SK-N-SH treated with all-trans-retinoic acid at 6 μM for 48 hours (cell line): Measurements from ENCODE around the gene CREB3.

Source experiments
- ATAC-seq: fragments of 200-7000 bp; cut with Tn5 transposase; 3 replicates; pipeline ENCODE4 v1.9.1; 2020; ENCODE audit warnings: mild to moderate bottlenecking, moderate library complexity
- ARNTL ChIP-seq: fragments of 450-650 bp; formaldehyde crosslinking; IDR thresholded peaks from 2 replicates; pipeline ENCODE4 v1.5.0; 2020; ENCODE audit warnings: low read depth, mild to moderate bottlenecking, moderate library complexity, borderline replicate concordance
- BACH2 ChIP-seq: fragments of 250-450 bp; sonication (Bioruptor Pico); IDR thresholded peaks from 2 replicates; pipeline ENCODE4 v1.9.0; 2021; ENCODE audit warnings: mild to moderate bottlenecking, borderline replicate concordance
- CSDC2 ChIP-seq: fragments of 250-450 bp; sonication (Bioruptor Pico); IDR thresholded peaks from 2 replicates; pipeline ENCODE4 v1.5.0; 2020; ENCODE audit warnings: mild to moderate bottlenecking, moderate library complexity
- CSRNP3 ChIP-seq: fragments of 250-450 bp; sonication (Bioruptor Pico); IDR thresholded peaks from 2 replicates; pipeline ENCODE4 v1.5.1; 2021; ENCODE audit warnings: mild to moderate bottlenecking, moderate library complexity
- ESRRG ChIP-seq: fragments of 250-450 bp; sonication (Bioruptor Pico); IDR thresholded peaks from 2 replicates; pipeline ENCODE4 v1.6.1; 2021; ENCODE audit warnings: mild to moderate bottlenecking
- GLIS3 ChIP-seq: fragments of 250-450 bp; sonication (Bioruptor Pico); IDR thresholded peaks from 2 replicates; pipeline ENCODE4 v1.5.0; 2020; ENCODE audit warnings: mild to moderate bottlenecking, moderate library complexity
- ISL1 ChIP-seq: fragments of 250-450 bp; sonication (Bioruptor Pico); IDR thresholded peaks from 2 replicates; pipeline ENCODE4 v2.1.2; 2022; ENCODE audit warnings: mild to moderate bottlenecking, moderate library complexity
- OSR1 ChIP-seq: fragments of 250-450 bp; sonication (Bioruptor Pico); IDR thresholded peaks from 2 replicates; pipeline ENCODE4 v1.8.0; 2022; ENCODE audit warnings: moderate library complexity, mild to moderate bottlenecking, inconsistent platforms
- POU6F1 ChIP-seq: fragments of 250-450 bp; sonication (Bioruptor Pico); IDR thresholded peaks from 2 replicates; pipeline ENCODE4 v1.8.0; 2021; ENCODE audit warnings: low read depth, mild to moderate bottlenecking, moderate library complexity, borderline replicate concordance
- PPARA ChIP-seq: fragments of 250-450 bp; sonication (Bioruptor Pico); IDR thresholded peaks from 2 replicates; pipeline ENCODE4 v1.5.0; 2020; ENCODE audit warnings: mild to moderate bottlenecking, borderline replicate concordance
- RARB ChIP-seq: fragments of 250-450 bp; sonication (Bioruptor Pico); IDR thresholded peaks from 2 replicates; pipeline ENCODE4 v1.8.0; 2021; ENCODE audit warnings: mild to moderate bottlenecking, moderate library complexity
- SNAI2 ChIP-seq: fragments of 250-450 bp; sonication (Bioruptor Pico); IDR thresholded peaks from 2 replicates; pipeline ENCODE4 v1.5.0; 2020; ENCODE audit warnings: mild to moderate bottlenecking, moderate library complexity
- TCF4 ChIP-seq: fragments of 250-450 bp; sonication (Bioruptor Pico); IDR thresholded peaks from 2 replicates; pipeline ENCODE4 v1.8.0; 2021; ENCODE audit warnings: mild to moderate bottlenecking, moderate library complexity, borderline replicate concordance
- TOX ChIP-seq: fragments of 250-450 bp; sonication (Bioruptor Pico); IDR thresholded peaks from 2 replicates; pipeline ENCODE4 v1.8.0; 2021; ENCODE audit warnings: mild to moderate bottlenecking, moderate library complexity, borderline replicate concordance
- TSHZ2 ChIP-seq: fragments of 250-450 bp; sonication (Bioruptor Pico); IDR thresholded peaks from 2 replicates; pipeline ENCODE4 v1.5.0; 2020; ENCODE audit warnings: mild to moderate bottlenecking, moderate library complexity
- ZC3H10 ChIP-seq: fragments of 250-450 bp; sonication (Bioruptor Pico); IDR thresholded peaks from 2 replicates; pipeline ENCODE4 v1.5.1; 2021; ENCODE audit warnings: mild to moderate bottlenecking, moderate library complexity
- ZFP3 ChIP-seq: fragments of 250-450 bp; sonication (Bioruptor Pico); IDR thresholded peaks from 2 replicates; pipeline ENCODE4 v1.5.0; 2020; ENCODE audit warnings: mild to moderate bottlenecking, moderate library complexity
- ZFP30 ChIP-seq: fragments of 450-650 bp; formaldehyde crosslinking; IDR thresholded peaks from 2 replicates; pipeline ENCODE4 v1.5.0; 2022; ENCODE audit warnings: mild to moderate bottlenecking, moderate library complexity
- ZNF565 ChIP-seq: fragments of 450-650 bp; formaldehyde crosslinking; conservative IDR thresholded peaks from 2 replicates; pipeline ENCODE4 v1.5.0; 2020; ENCODE audit warnings: low read depth, mild to moderate bottlenecking, moderate library complexity
- ZNF8 ChIP-seq: fragments of 450-650 bp; formaldehyde crosslinking; IDR thresholded peaks from 2 replicates; pipeline ENCODE4 v1.5.0; 2020; ENCODE audit warnings: mild to moderate bottlenecking, moderate library complexity
- TF ChIP-seq, protein P1 (sequence below): fragments of 250-450 bp; sonication (Bioruptor Pico); IDR thresholded peaks from 2 replicates; pipeline ENCODE4 v1.5.1; 2020; ENCODE audit warnings: low read depth, mild to moderate bottlenecking, moderate library complexity
- TF ChIP-seq, protein P2 (sequence below): fragments of 250-450 bp; sonication (Bioruptor Pico); IDR thresholded peaks from 2 replicates; pipeline ENCODE4 v1.8.0; 2020; ENCODE audit warnings: mild to moderate bottlenecking, moderate library complexity, borderline replicate concordance

CREB3 gene

GRCh38 chr9:35716230-35716629 lies 16.2 kb upstream of the CREB3 start (continued):
- TF ChIP-seq ZFP3 (CRISPR knock-in tag) (no peak), SNAI2 (no peak), TCF4 (CRISPR knock-in tag) (no peak), TOX (CRISPR knock-in tag) (no peak), OSR1 (no peak), CSDC2 (no peak), ZFP30 (CRISPR knock-in tag) (no peak), BACH2 (CRISPR knock-in tag) (no peak)

DNA sequence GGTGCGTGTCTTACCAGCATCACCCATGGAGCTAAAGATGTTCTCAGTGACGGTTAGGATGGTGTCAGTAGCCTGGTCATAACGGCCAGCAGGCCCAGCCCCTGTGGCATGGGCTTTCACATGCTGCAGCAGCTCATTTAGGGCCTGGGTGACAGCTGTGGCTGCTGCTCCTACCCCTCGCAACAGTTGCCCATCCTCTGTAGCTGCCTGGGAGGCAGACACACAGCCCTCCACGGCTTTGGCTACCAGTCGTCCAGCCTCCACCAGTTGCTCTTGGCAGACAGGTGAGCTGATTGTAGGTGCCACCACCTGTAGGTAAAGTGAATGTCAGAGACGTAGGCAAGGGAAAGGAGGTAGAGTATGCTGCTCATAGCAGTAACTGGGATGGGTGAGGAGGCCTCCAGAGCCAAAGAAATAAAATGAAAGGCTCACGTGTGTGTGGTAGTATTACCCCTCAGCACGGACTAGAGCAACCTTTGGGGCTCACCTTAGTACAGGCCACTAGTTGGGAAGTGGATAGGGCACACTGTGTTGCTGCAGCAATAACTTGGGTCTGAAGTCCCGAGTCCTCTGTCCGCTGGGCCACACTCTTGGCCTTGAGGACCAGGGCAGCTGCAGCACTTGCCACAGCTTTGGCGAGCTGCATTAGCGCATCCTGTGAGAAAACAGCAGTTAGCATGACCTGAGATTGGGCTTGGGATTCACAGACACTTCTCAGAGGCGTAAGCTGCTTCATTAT lies 15.2 kb upstream of the CREB3 start:
- TF ChIP-seq OSR1, result no peak
- TF ChIP-seq, protein P1, sequence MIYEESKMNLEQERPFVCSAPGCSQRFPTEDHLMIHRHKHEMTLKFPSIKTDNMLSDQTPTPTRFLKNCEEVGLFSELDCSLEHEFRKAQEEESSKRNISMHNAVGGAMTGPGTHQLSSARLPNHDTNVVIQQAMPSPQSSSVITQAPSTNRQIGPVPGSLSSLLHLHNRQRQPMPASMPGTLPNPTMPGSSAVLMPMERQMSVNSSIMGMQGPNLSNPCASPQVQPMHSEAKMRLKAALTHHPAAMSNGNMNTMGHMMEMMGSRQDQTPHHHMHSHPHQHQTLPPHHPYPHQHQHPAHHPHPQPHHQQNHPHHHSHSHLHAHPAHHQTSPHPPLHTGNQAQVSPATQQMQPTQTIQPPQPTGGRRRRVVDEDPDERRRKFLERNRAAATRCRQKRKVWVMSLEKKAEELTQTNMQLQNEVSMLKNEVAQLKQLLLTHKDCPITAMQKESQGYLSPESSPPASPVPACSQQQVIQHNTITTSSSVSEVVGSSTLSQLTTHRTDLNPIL (CRISPR knock-in tag), result no peak
- TF ChIP-seq TOX (CRISPR knock-in tag), result no peak
- TF ChIP-seq, protein P2, sequence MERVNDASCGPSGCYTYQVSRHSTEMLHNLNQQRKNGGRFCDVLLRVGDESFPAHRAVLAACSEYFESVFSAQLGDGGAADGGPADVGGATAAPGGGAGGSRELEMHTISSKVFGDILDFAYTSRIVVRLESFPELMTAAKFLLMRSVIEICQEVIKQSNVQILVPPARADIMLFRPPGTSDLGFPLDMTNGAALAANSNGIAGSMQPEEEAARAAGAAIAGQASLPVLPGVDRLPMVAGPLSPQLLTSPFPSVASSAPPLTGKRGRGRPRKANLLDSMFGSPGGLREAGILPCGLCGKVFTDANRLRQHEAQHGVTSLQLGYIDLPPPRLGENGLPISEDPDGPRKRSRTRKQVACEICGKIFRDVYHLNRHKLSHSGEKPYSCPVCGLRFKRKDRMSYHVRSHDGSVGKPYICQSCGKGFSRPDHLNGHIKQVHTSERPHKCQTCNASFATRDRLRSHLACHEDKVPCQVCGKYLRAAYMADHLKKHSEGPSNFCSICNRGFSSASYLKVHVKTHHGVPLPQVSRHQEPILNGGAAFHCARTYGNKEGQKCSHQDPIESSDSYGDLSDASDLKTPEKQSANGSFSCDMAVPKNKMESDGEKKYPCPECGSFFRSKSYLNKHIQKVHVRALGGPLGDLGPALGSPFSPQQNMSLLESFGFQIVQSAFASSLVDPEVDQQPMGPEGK (CRISPR knock-in tag), result no peak
- no peak for TF ChIP-seq GLIS3 (CRISPR knock-in tag)
- TF ChIP-seq ZFP3 (CRISPR knock-in tag), result no peak
- no peak for TF ChIP-seq ZC3H10 (CRISPR knock-in tag)
- TF ChIP-seq CSRNP3 (CRISPR knock-in tag), result no peak
- no peak for TF ChIP-seq ZNF565
- TF ChIP-seq ZFP30 (CRISPR knock-in tag), result no peak
- no peak for TF ChIP-seq ISL1 (CRISPR knock-in tag)
- TF ChIP-seq SNAI2, result no peak
- TF ChIP-seq TCF4 (CRISPR knock-in tag), result no peak
- TF ChIP-seq ZNF8 (CRISPR knock-in tag), result no peak

DNA sequence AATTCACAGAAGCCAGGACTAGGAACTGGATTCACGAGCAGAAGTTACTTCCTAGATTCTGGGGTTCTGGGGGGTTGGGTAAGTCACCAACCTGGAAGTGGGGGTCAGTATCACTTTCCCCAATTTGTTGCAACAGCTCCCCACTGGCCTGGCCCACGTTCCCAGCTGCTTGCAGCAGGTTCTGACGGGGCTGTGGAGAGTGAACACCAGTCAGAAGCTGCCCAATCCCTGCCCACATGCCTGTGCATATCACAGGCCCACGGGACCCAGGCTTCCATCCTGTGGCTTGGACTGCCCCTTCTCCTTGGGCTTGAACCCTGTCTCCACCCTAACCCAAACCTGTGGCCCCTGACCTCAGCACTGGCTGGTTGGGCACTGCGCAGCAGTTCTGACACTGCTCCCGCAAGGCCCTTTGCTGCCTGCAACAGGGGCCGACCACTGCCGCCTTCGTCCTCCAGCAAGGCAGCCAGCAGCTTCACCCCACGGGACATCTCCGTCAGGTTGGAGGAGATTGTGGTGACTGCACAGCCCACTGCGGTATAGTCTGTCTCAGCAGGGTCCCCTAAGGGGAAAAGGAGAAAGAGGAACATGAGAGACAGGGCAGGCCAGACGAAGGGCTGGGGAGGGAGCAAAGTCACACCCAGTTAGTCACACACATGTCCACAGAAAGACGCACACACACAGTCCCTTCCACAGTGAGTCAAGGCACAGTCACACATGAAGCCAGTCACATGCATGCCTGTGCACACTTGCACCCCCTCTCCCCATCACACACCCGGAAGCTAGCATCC lies 13.6 kb upstream of the CREB3 start:
- ATAC-seq, result no peak

More for the DNA sequence above, 15.2 kb upstream of the CREB3 start:
- no peak for ATAC-seq

More for the DNA sequence above, 13.6 kb upstream of the CREB3 start:
- TF ChIP-seq POU6F1 (CRISPR knock-in tag) (no peak), ZC3H10 (CRISPR knock-in tag) (no peak), ZNF8 (CRISPR knock-in tag) (no peak), PPARA (CRISPR knock-in tag) (no peak), ESRRG (CRISPR knock-in tag) (no peak), GLIS3 (CRISPR knock-in tag) (no peak), ARNTL (CRISPR knock-in tag) (no peak), ZNF565 (no peak), TOX (CRISPR knock-in tag) (no peak), ZFP30 (CRISPR knock-in tag) (no peak), TSHZ2 (CRISPR knock-in tag) (no peak), BACH2 (CRISPR knock-in tag) (no peak), RARB (CRISPR knock-in tag) (no peak), CSDC2 (no peak), ZFP3 (CRISPR knock-in tag) (no peak), TCF4 (CRISPR knock-in tag) (no peak), CSRNP3 (CRISPR knock-in tag) (no peak), SNAI2 (no peak), OSR1 (no peak)
- TF ChIP-seq, protein P2 (CRISPR knock-in tag), result no peak
